GM21529 (cell line): ENCODE data around the gene SNRPD2.
A peak's percentile ranks its signal among the peaks of the same experiment; 100 is the strongest.
"Not testable (repeated sequence)": the region's sequence is repeated elsewhere in the genome, so short reads cannot be mapped to it uniquely, and the experiment has no call there.

ENCODE experiments used
- ATAC-seq: cut with Tn5 transposase; IDR thresholded peaks from one replicate; pipeline ENCODE4 v1.9.1; 2021; ENCODE audit not compliant: unreplicated experiment

Gene SNRPD2

DNA sequence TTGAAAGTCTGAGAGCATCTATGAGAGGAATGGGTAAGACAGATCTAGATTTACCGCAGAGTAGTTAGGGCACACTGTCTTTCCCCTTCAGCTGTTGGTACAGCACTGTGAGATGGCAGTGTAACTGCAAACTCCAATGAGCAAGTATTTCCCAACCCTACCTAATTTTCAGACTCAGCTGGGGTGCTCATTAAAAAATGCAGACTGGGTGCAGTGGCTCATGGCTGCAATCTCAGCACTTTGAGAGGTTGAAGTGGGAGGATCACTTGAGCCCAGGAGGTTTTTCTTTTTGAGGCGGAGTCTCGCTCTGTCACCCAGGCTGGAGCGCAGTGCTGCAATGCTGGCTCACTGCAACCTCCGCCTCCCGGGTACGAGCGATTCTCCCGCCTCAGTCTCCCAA is 13.4 kb upstream of the SNRPD2 start:
- no peak for ATAC-seq

GRCh38 chr19:45701676-45702075 is 9.9 kb upstream of the SNRPD2 start:
- ATAC-seq: no peak

- ATAC-seq: no peak
Observed at GRCh38 chr19:45693106-45693788, 1.5 kb upstream of the SNRPD2 start.

GRCh38 chr19:45692187-45693105 is 693 bp upstream of the SNRPD2 start, which contains the start of gene QPCTL:
Gene QPCTL, plus strand, starts transcription at chr19:45692666. Its CDS starts 38 bp downstream, at chr19:45692704.
- ATAC-seq: peak; percentile 85

GRCh38 chr19:45687599-45687998 is 4.2 kb downstream of the SNRPD2 start:
- no peak for ATAC-seq

- not testable (repeated sequence) for ATAC-seq
Observed at GRCh38 chr19:45685045-45685444, 6.7 kb downstream of the SNRPD2 start.

DNA sequence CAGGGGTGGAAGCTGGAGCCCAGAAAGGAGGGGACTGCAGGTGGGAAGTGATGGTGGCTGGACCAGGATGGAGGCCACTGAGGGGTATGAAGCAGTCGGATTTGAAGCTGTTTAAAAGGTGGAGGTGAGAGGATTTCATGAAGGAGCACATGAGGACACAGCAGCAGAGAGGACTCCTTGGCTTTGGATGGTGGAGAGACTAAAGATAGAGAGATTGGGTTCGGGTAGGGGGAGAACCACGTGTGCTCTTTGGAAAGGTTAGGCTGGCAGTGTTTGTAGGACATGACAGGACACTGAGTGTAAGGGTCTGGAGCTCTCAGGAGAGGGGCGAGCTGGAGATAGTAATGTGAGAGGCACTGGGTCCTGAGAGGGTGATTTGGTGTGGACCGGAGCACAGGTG is 8.8 kb downstream of the SNRPD2 start:
- ATAC-seq: no peak

- no peak for ATAC-seq
Observed at GRCh38 chr19:45682117-45682516, 9.6 kb downstream of the SNRPD2 start.

DNA sequence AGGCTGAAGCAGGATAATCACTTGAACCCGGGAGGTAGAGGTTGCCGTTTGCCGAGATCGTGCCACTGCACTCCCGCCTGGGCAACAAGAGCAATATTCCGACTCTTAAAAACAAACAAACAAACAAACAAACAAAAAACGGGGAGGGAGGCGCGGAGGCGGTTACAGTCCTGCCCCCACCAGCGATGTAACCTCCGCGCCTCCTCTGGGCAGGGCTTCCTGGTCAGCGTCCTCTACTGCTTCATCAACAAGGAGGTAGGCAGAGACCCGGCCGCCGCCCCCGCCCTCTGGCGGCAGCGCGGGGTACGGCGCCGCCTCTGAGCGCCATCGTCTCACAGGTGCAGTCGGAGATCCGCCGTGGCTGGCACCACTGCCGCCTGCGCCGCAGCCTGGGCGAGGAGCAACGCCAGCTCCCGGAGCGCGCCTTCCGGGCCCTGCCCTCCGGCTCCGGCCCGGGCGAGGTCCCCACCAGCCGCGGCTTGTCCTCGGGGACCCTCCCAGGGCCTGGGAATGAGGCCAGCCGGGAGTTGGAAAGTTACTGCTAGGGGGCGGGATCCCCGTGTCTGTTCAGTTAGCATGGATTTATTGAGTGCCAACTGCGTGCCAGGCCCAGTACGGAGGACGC is 10.2 kb downstream of the SNRPD2 start:
- ATAC-seq: peak; percentile 70

GRCh38 chr19:45677351-45678230 is 14.2 kb downstream of the SNRPD2 start:
- peak; percentile 45 for ATAC-seq

DNA sequence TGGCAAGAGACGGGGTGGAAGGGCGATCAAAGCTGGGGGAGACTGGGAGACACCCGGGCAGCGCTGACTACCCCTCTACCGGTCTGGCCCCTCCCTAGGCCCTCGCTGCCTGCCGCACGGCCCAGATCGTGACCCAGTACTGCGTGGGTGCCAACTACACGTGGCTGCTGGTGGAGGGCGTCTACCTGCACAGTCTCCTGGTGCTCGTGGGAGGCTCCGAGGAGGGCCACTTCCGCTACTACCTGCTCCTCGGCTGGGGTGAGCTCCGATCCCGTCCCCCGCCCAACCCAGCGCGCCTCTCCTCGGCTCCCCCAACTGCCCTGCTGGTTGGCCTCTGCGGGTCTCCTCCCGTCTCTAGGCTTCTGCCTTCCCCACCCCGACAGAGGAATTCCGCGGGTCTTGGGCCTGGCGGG is 14.9 kb downstream of the SNRPD2 start:
- ATAC-seq: no peak

DNA sequence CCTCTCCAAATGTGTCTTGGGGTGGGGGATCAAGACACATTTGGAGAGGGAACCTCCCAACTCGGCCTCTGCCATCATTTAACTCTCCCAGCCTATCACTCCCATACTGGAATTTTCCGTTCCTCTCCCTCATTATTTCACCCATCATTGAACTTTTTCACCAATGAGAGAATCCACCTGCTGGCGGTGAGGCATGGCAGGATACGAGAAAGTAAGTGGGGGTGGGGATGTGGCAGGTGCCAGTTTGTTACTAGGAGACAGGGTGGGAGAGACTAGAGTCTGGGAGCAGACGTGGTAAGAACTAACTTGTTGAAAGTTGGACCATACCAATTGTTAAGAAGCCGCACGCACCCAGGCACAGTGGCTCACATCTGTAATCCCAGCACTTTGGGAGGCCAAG is 16.8 kb downstream of the SNRPD2 start:
- no peak for ATAC-seq

DNA sequence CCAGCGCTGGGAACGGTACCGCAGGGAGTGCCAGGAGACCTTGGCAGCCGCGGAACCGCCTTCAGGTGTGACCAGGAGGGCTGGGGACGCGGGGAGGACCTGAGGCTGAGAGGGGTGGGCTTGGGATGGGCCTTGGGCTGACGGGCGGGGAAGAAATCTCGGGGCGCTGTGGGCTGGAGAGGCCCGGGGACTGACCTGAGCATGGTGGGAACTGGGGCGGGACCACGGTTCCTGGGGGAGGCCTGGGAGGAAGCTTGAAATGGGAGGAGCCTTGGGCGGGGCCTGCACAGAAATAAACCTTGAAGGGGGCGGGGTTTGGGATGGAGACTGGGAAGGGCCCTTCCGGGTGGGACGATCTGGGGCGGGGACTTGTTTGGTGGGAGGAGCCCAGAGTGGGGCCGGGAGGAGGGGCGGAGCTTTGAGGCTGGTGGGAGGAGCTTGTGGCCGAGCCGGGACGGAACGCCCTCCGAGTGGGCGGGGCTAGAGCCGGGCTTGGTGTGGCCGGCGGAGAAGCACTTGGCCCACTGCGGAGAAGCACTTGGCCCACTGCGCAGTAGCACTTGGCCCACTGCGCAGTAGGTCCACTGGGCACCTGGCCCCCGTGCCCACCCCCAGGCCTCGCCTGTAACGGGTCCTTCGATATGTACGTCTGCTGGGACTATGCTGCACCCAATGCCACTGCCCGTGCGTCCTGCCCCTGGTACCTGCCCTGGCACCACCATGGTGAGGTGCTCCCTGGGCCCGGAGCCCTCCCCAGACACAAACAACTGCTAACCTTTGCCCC is 20.9 kb downstream of the SNRPD2 start:
- peak; percentile 47 for ATAC-seq

- peak; percentile 5 for ATAC-seq
Observed at GRCh38 chr19:45668342-45668871, 23.3 kb downstream of the SNRPD2 start.

DNA sequence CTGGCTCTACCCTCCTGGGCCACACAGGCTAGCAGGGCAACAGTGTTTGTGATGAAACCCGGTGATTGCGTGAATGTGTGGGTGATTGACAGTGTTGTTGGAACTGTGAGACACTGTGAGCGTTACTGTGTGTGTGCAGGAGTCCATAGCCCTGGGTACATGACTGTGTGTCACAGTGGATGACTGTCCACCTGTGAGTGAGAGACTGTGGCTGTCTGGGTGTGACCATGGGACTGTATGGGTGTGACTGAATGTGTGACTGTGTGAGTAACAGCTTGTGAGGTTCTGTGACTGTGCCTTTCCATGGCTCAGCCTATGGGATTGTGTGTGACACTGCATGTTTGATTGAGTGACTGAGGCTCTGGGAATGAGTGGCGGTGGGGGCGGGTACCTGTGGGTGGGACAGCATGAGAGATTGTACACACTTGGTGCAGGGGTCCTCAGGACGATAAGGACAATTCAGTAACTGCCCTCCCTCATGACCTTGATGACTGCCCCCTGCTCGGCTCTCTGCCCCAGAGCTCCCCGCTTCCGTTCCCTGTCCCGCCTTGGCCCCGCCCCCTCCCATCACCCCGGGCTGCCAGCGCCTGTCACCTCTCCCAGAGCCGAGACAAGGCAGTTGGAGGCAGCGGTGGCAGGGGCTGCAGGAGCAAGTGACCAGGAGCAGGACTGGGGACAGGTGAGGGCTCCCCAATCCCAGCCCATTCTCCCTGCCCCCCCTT is 24.0 kb downstream of the SNRPD2 start, which contains the start of gene GIPR:
GIPR (plus strand) TSS at position 602 of the 722 bp plus-strand sequence. CDS start 1,300 bp downstream, outside the sequence.
- no peak for ATAC-seq

DNA sequence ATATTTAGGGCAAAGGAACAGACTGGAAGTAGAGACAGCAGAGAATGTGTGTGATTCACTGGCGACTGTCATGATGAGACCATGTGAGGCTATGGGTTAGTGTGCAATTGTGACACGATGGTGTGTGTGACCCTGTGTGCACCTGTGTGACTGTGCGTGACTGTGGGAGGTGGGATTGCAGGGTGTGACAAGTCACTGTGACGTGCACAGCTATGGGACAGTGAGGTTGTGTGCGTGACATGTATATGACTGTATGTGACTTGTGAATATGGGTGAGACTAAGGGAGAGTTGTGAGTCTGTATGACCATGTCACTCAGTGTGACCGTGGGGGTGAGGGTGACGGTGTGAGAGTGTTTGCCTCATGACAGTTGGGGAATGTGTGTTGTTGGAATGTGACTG is 27.2 kb downstream of the SNRPD2 start:
- no peak for ATAC-seq

- ATAC-seq: no peak
Observed at GRCh38 chr19:45663800-45664199, 28.0 kb downstream of the SNRPD2 start.

DNA sequence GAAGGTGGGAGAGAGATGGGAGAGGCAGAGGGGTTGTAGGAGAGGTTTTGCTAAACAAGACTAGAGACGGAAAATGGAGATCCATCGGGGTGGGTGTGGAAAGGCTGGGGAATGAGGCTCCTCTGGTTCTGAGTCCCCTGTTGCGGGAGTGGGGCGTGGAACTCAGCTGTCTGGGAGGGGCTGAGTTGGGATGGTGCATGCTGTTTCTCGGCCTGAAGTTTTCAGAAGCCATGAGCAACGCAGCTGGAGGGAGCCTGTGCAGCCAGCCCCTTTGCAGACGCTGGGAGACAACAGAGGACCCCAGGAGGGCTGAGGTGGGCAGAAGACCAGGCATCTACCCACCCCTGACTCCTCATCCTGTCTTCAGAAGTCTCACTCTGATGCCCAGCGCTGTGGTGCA is 31.1 kb downstream of the SNRPD2 start:
- no peak for ATAC-seq
